Spleen (tissue), 11 donors: ENCODE measurements around the gene NCOR1. TPM values are rescaled to one million over a fixed set of nuclear protein-coding genes. Genes with fewer than 3 reads are reported as not detected.

Experiments
- DNase-seq: peaks from one replicate; pipeline ENCODE4 v3.0.0-alpha.2; 2020
- H3K27ac ChIP-seq, 8 donors: fragments of 200-600 bp; sonication (generic) in 7 of 8; 1 replicate in 4 of 8; 2 replicates in 4 of 8; pipeline versions ENCODE4 v1.5.0 to v1.8.0; 2016 to 2021; ENCODE audit warnings: inconsistent platforms in 4 of 8, mild to moderate bottlenecking in 4 of 8, moderate library complexity in 1 of 8
- H3K27me3 ChIP-seq, 7 donors: fragments of 200-600 bp; sonication (generic) in 6 of 7; replicated peaks in 1 of 7; 1 replicate in 4 of 7; 2 replicates in 3 of 7; pipeline versions ENCODE4 v1.5.0 to v1.8.0; 2016 to 2021; ENCODE audit warnings: inconsistent platforms in 3 of 7, mild to moderate bottlenecking in 1 of 7
- H3K36me3 ChIP-seq, 6 donors: fragments of 200-600 bp; sonication (generic) in 5 of 6; 1 replicate in 4 of 6; 2 replicates in 2 of 6; pipeline versions ENCODE4 v1.5.0 to v1.8.0; 2016 to 2021; ENCODE audit warnings: inconsistent platforms in 2 of 6
- H3K4me1 ChIP-seq, 6 donors: fragments of 200-600 bp; sonication (generic) in 5 of 6; 1 replicate in 3 of 6; 2 replicates in 3 of 6; pipeline versions ENCODE4 v1.5.0 to v1.8.0; 2016 to 2021; ENCODE audit warnings: inconsistent platforms in 3 of 6
- H3K4me3 ChIP-seq, 8 donors: fragments of 200-600 bp; sonication (generic) in 7 of 8; 1 replicate in 4 of 8; 2 replicates in 4 of 8; pipeline versions ENCODE4 v1.5.0 to v1.8.0; 2016 to 2021; ENCODE audit warnings: inconsistent platforms in 4 of 8, mild to moderate bottlenecking in 4 of 8, moderate library complexity in 2 of 8
- H3K9me3 ChIP-seq, 8 donors: fragments of 200-600 bp; sonication (generic) in 7 of 8; 1 replicate in 4 of 8; 2 replicates in 4 of 8; pipeline versions ENCODE4 v1.5.0 to v1.8.0; 2016 to 2021; ENCODE audit warnings: inconsistent platforms in 4 of 8
- POLR2A ChIP-seq, 3 donors: fragments of 450-650 bp; IDR thresholded peaks; one replicate each; pipeline ENCODE4 v1.5.1; 2017; ENCODE audit warnings: antibody characterized with exemption in 3 of 3, mild to moderate bottlenecking in 1 of 3
- POLR2AphosphoS5 ChIP-seq, 3 donors: sonication (generic); formaldehyde crosslinking; IDR thresholded peaks; one replicate each; pipeline ENCODE4 v1.5.1; 2017; ENCODE audit warnings: antibody characterized with exemption in 3 of 3
- WGBS, 5 donors: extraction: QIAGEN DNeasy Blood & Tissue Kit in 3 of 5; methylation state at CpG; one replicate each; pipeline versions ENCODE4 v1.1.5 to v1.1.7; 2013 to 2018; 5-methylcytosine and 5-hydroxymethylcytosine counted together
- intact Hi-C: fragments of 100-400 bp; cut with DNase I; formaldehyde crosslinking; loops from one replicate; pipeline ENCODE4 v1.15.0; 2023; ENCODE audit warnings: low total_unique reads
- polyA plus RNA-seq, 3 donors: library from polyadenylated mRNA; stranded (reverse); fragments of 200-250 nt; gene quantifications; one replicate each; pipeline ENCODE4 v1.2.1, GENCODE V29; 2013
- total RNA-seq, 7 donors: library from RNA; depleted of rRNA in 3 of 7; stranded (reverse); fragments of >200 nt in 3 of 7; fragmentation: NEBNext Ultra II Directional in 4 of 7; extraction: Animal tissue kit (Norgen Biotek cat#: 25700) in 4 of 7; gene quantifications; one replicate each; pipeline versions ENCODE4 v1.1.0 to v1.2.1, GENCODE V29; 2016 to 2021
- TF ChIP-seq, protein P1 (sequence below), 11 experiments: fragments of 200-600 bp in 7 of 11; fragments of 450-650 bp in 4 of 11; sonication (generic) in 4 of 11; IDR thresholded peaks in 8 of 11; conservative IDR thresholded peaks in 3 of 11; 1 replicate in 7 of 11; 2 replicates in 4 of 11; pipeline versions ENCODE4 v1.4.0 to v1.8.0; 2016 to 2021; ENCODE audit warnings: antibody characterized with exemption in 11 of 11, inconsistent platforms in 4 of 11, mild to moderate bottlenecking in 1 of 11
- donor health status: healthy with polysubstance abuse.
- donor health status: DM: no; HTN: no; CAD: no; lungs with moderate emphysema.
- donor health status: DM: no; HTN: no; CAD: no.
- donor health status: Bipolar disorder and iron deficiency.
- donor health status: healthy.
- donor health status: DM: no; HTN: no; CAD: no.
- donor health status: DM: yes; HTN: yes; CAD: no.

Gene NCOR1
- total and polyA plus RNA-seq, 10 donors = 28.4 to 250 (median 140) TPM

DNA sequence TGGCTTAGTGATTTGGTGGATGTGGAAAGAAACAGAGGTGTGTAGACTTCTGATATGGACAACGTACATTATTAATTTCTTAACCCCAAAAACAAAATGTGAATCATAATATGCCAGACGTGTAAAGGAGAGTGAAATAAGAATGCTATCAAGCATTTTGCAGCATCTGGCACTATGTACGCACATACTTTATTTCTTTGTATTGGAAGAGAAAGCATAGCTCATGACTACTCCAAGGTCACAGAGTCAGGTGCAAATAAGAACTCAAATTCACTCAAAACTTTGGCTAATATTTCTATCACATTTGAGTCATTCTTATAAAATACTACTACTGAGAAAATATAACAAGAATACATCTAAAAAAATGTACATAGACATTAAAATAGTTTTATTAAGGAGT lies 140.9 kb downstream of the NCOR1 start:
- Histone ChIP-seq H3K9me3 (no peaks in the 10 kb centered on the region), H3K27me3 (no peaks in the 10 kb centered on the region), H3K4me3 (no peak overlapping the region), H3K27ac (no peak overlapping the region), H3K4me1 (no peaks in the 10 kb centered on the region), H3K36me3 (peaks cover 10 to 98% (median 90%) of the 10 kb centered on the region in 6 donors)
- intact Hi-C loops = no loop called here
- WGBS, 5 donors = 91 to 96% (median 92%) methylated on average over 3 of the region's 3 CpGs
- TF ChIP-seq, protein P1, sequence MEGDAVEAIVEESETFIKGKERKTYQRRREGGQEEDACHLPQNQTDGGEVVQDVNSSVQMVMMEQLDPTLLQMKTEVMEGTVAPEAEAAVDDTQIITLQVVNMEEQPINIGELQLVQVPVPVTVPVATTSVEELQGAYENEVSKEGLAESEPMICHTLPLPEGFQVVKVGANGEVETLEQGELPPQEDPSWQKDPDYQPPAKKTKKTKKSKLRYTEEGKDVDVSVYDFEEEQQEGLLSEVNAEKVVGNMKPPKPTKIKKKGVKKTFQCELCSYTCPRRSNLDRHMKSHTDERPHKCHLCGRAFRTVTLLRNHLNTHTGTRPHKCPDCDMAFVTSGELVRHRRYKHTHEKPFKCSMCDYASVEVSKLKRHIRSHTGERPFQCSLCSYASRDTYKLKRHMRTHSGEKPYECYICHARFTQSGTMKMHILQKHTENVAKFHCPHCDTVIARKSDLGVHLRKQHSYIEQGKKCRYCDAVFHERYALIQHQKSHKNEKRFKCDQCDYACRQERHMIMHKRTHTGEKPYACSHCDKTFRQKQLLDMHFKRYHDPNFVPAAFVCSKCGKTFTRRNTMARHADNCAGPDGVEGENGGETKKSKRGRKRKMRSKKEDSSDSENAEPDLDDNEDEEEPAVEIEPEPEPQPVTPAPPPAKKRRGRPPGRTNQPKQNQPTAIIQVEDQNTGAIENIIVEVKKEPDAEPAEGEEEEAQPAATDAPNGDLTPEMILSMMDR (IDR thresholded peaks at IDR 0.05 in 8 of 11, conservative IDR thresholded peaks at IDR 0.05 in 3 of 11) = no peak
- TF ChIP-seq POLR2A (IDR thresholded peaks at IDR 0.05) = no peak
- no peak for TF ChIP-seq POLR2AphosphoS5 (IDR thresholded peaks at IDR 0.05)
- no peak for DNase-seq

DNA sequence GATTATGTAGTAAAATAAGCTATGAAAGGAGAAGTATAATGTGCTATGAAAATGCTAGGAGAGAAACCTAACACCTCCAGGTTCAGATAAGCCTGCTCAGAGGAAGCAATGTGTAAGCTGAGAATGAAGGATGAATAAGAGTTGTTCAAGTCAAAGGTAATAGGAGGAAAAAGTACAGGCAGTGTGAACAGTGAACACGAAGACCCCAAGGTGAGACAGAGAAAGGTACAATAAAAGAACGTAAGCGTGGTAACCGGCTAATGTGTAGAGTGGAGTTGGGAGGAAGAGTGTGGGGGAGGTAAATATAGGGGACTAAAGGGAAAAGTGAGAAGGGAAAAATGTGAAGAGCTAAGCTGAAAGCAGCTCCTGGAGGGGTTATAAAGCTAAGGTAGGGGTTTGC lies 141.5 kb downstream of the NCOR1 start:
- no peaks in the 10 kb centered on the region for H3K9me3 ChIP-seq
- DNase-seq = no peak
- no peaks in the 10 kb centered on the region for H3K27me3 ChIP-seq
- H3K27ac ChIP-seq = no peak overlapping the region
- TF ChIP-seq POLR2A (IDR thresholded peaks at IDR 0.05) (no peak), POLR2AphosphoS5 (IDR thresholded peaks at IDR 0.05) (no peak)
- TF ChIP-seq, protein P1 (IDR thresholded peaks at IDR 0.05 in 8 of 11, conservative IDR thresholded peaks at IDR 0.05 in 3 of 11) = no peak
- no peaks in the 10 kb centered on the region for H3K4me1 ChIP-seq
- no peak overlapping the region for H3K4me3 ChIP-seq
- peaks cover 10 to 98% (median 91%) of the 10 kb centered on the region in 6 donors for H3K36me3 ChIP-seq
- WGBS, 5 donors = 95 to 98% (median 95%) methylated on average over 4 of the region's 4 CpGs
- intact Hi-C loops = no loop called here

DNA sequence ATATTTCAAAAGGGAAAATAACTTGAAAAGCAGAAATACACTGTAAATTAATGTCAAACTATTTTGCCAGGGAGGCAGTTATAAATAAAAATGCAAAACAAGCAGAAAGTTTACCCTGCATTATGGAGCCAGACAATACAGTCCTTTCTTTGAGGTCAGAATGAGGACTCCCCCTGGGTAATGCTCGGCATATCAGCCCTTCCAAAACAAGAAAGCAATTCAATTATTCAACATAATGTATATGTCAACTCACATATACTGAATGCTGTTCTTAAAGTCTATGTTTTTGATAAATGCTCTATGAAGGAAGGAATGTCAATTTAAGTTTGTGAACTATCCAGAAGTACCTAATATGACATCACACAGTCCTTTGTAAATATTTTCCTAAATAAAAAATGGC lies 143.3 kb downstream of the NCOR1 start:
- 79 to 100% (median 97%) methylated on average over 1 of the region's 1 CpG for WGBS, 5 donors
- TF ChIP-seq POLR2AphosphoS5 (IDR thresholded peaks at IDR 0.05) = no peak
- TF ChIP-seq POLR2A (IDR thresholded peaks at IDR 0.05) = no peak
- TF ChIP-seq, protein P1 (IDR thresholded peaks at IDR 0.05 in 8 of 11, conservative IDR thresholded peaks at IDR 0.05 in 3 of 11) = no peak
- no peaks in the 10 kb centered on the region for H3K4me1 ChIP-seq
- H3K9me3 ChIP-seq = no peaks in the 10 kb centered on the region
- H3K4me3 ChIP-seq = no peak overlapping the region
- no peak for DNase-seq
- peaks cover 7 to 100% (median 90%) of the 10 kb centered on the region in 6 donors for H3K36me3 ChIP-seq
- no peak overlapping the region for H3K27ac ChIP-seq
- H3K27me3 ChIP-seq = no peaks in the 10 kb centered on the region
- intact Hi-C loops = no loop called here

DNA sequence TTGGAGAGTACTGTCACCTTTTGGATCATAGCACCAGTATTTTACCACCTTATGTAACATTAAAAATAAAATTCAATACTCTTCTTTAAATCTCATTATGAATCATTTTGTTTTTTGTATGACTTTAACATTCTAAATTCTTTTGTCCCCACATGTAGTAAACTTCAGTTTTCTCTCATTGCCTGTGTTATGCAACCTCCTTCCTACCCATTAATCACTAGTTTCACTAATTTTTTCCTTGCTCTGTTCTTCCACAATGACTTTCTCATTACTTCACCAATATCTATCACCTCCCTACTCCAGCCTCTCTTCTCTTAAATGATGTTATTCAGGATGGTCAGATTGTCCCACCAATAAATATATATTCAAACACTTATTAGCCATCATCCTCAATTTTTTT lies 147.0 kb downstream of the NCOR1 start:
- no peak overlapping the region for H3K27ac ChIP-seq
- H3K4me3 ChIP-seq = no peak overlapping the region
- no peak for TF ChIP-seq POLR2A (IDR thresholded peaks at IDR 0.05)
- TF ChIP-seq POLR2AphosphoS5 (IDR thresholded peaks at IDR 0.05) = no peak
- TF ChIP-seq, protein P1 (IDR thresholded peaks at IDR 0.05 in 8 of 11, conservative IDR thresholded peaks at IDR 0.05 in 3 of 11) = no peak
- no peak for DNase-seq
- intact Hi-C loops = no loop called here
- H3K27me3 ChIP-seq = no peaks in the 10 kb centered on the region
- peaks cover 15 to 100% (median 89%) of the 10 kb centered on the region in 6 donors for H3K36me3 ChIP-seq
- no peaks in the 10 kb centered on the region for H3K4me1 ChIP-seq
- no peaks in the 10 kb centered on the region for H3K9me3 ChIP-seq
